DOHH2 (cell line): Measurements from ENCODE around the gene CEP85.

Experiments used
- EZH2phosphoT487 ChIP-seq: fragments of 200-600 bp; sonication (generic); IDR thresholded peaks from 2 replicates; pipeline ENCODE4 v1.6.1; 2017; ENCODE audit warnings: borderline replicate concordance, mild to moderate bottlenecking, antibody characterized with exemption, low read length, moderate library complexity, mixed read lengths
- TF ChIP-seq, protein P1 (sequence below): fragments of 200-600 bp; sonication (generic); IDR thresholded peaks from one replicate; pipeline ENCODE4 v1.5.1; 2014; ENCODE audit warnings: antibody characterized with exemption, mild to moderate bottlenecking, low read depth, low read length; ENCODE audit not compliant: poor library complexity, severe bottlenecking

- TF ChIP-seq, protein P1, sequence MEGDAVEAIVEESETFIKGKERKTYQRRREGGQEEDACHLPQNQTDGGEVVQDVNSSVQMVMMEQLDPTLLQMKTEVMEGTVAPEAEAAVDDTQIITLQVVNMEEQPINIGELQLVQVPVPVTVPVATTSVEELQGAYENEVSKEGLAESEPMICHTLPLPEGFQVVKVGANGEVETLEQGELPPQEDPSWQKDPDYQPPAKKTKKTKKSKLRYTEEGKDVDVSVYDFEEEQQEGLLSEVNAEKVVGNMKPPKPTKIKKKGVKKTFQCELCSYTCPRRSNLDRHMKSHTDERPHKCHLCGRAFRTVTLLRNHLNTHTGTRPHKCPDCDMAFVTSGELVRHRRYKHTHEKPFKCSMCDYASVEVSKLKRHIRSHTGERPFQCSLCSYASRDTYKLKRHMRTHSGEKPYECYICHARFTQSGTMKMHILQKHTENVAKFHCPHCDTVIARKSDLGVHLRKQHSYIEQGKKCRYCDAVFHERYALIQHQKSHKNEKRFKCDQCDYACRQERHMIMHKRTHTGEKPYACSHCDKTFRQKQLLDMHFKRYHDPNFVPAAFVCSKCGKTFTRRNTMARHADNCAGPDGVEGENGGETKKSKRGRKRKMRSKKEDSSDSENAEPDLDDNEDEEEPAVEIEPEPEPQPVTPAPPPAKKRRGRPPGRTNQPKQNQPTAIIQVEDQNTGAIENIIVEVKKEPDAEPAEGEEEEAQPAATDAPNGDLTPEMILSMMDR, result no peak
- TF ChIP-seq EZH2phosphoT487, result no peak
Measured at GRCh38 chr1:26277719-26278118, 43.7 kb downstream of the CEP85 start.
